Gastroesophageal sphincter (tissue), 4 donors: ENCODE results near the gene PCDHA5. TPM values are rescaled to one million over a fixed set of nuclear protein-coding genes. Genes with fewer than 3 reads are reported as not detected.
A peak's percentile ranks its signal among the peaks of the same experiment; 100 is the strongest.
"Not testable (repeated sequence)": the region's sequence is repeated elsewhere in the genome, so short reads cannot be mapped to it uniquely, and the experiment has no call there.

Source experiments
- ATAC-seq: fragments of 150-250 bp; one replicate; pipeline ENCODE4 v1.9.1; 2016; ENCODE audit warnings: mild to moderate bottlenecking, moderate library complexity
- H3K27ac ChIP-seq, 4 donors: fragments of 200-600 bp; sonication (generic) in 3 of 4; 1 replicate in 3 of 4; 2 replicates in 1 of 4; pipeline ENCODE4 v1.5.1; 2016 to 2019
- H3K27me3 ChIP-seq: fragments of 200-600 bp; sonication (generic); one replicate; pipeline ENCODE4 v1.5.1; 2019
- H3K36me3 ChIP-seq, 2 donors: fragments of 200-600 bp; sonication (generic); one replicate each; pipeline ENCODE4 v1.5.1; 2019; ENCODE audit warnings: control low read depth in 1 of 2
- H3K4me1 ChIP-seq, 3 donors: fragments of 200-600 bp; sonication (generic); 1 replicate in 2 of 3; 2 replicates in 1 of 3; pipeline ENCODE4 v1.5.1; 2016 to 2019; ENCODE audit warnings: control low read depth in 2 of 3
- H3K4me3 ChIP-seq, 2 donors: fragments of 200-600 bp; sonication (generic); one replicate each; pipeline ENCODE4 v1.5.1; 2019; ENCODE audit warnings: mild to moderate bottlenecking in 1 of 2, moderate library complexity in 1 of 2
- H3K9me3 ChIP-seq, 3 donors: fragments of 200-600 bp; sonication (generic); one replicate each; pipeline ENCODE4 v1.5.1; 2017 to 2019; ENCODE audit warnings: control low read depth in 2 of 3
- CTCF ChIP-seq, 4 experiments: fragments of 200-600 bp in 2 of 4; fragments of 450-650 bp in 2 of 4; sonication (generic) in 1 of 4; IDR thresholded peaks; one replicate each; pipeline ENCODE4 v1.5.1; 2017 to 2019; ENCODE audit warnings: antibody characterized with exemption in 4 of 4, mild to moderate bottlenecking in 2 of 4, moderate library complexity in 2 of 4
- EP300 ChIP-seq: sonication (generic); formaldehyde crosslinking; IDR thresholded peaks from one replicate; pipeline ENCODE4 v1.6.1; 2017; ENCODE audit warnings: antibody characterized with exemption, mild to moderate bottlenecking
- POLR2A ChIP-seq, 2 donors: fragments of 450-650 bp; IDR thresholded peaks; one replicate each; pipeline ENCODE4 v1.6.1; 2017; ENCODE audit warnings: antibody characterized with exemption in 2 of 2, mild to moderate bottlenecking in 2 of 2, moderate library complexity in 1 of 2
- POLR2AphosphoS5 ChIP-seq: sonication (generic); formaldehyde crosslinking; IDR thresholded peaks from one replicate; pipeline ENCODE4 v1.6.1; 2017; ENCODE audit warnings: antibody characterized with exemption
- WGBS, 2 donors: methylation state at CpG; one replicate each; pipeline ENCODE4 v1.1.5; 2018; ENCODE audit warnings: low coverage in 1 of 2; 5-methylcytosine and 5-hydroxymethylcytosine counted together
- total RNA-seq, 4 donors: library from RNA; depleted of rRNA; stranded (reverse); fragments of >200 nt; gene quantifications; one replicate each; pipeline ENCODE4 v1.1.0, GENCODE V29; 2016

The PCDHA5 gene
- total RNA-seq, 4 donors from 2014 or later = 0.27 to 0.31 (median 0.27) TPM; not detected in 1

GRCh38 chr5:140800816-140801493 is 20.5 kb upstream of the PCDHA5 start, which contains the start of gene PCDHA3:
Gene PCDHA3 (plus strand): TSS chr5:140801057.
- no peak for ATAC-seq
- WGBS, 2 donors = 16 to 18% methylated on average over 9 to 14 of the region's 29 CpGs
- Histone ChIP-seq H3K9me3 (peaks cover 0 to 53% (median 3%) of the 10 kb centered on the region in 3 donors), H3K36me3 (no peaks in the 10 kb centered on the region), H3K27ac (peak within 1 kb of the TSS in 1 of 4 donors; percentile 55), H3K4me3 (peak within 1 kb of the TSS; percentile 1 to 42), H3K4me1 (no peaks in the 10 kb centered on the region), H3K27me3 (peaks cover 52% of the 10 kb centered on the region)
- TF ChIP-seq CTCF (IDR thresholded peaks at IDR 0.05) (peak in 2 of 4 experiments; percentile 20 to 47), POLR2A (IDR thresholded peaks at IDR 0.05) (no peak)

GRCh38 chr5:140801494-140801841 is 19.9 kb upstream of the PCDHA5 start:
- H3K4me3 ChIP-seq = peak overlapping the region; percentile 1 to 42
- H3K36me3 ChIP-seq = no peaks in the 10 kb centered on the region
- H3K4me1 ChIP-seq = no peaks in the 10 kb centered on the region
- WGBS, 2 donors = 0 to 9% methylated on average over 1 to 10 of the region's 16 CpGs
- peaks cover 0 to 53% (median 3%) of the 10 kb centered on the region in 3 donors for H3K9me3 ChIP-seq
- TF ChIP-seq POLR2A (IDR thresholded peaks at IDR 0.05) (no peak), CTCF (IDR thresholded peaks at IDR 0.05) (peak in 1 of 4 experiments; percentile 46), POLR2AphosphoS5 (no peak), EP300 (no peak)
- H3K27me3 ChIP-seq = peaks cover 52% of the 10 kb centered on the region
- no peak for ATAC-seq
- H3K27ac ChIP-seq = peak overlapping the region in 1 of 4 donors; percentile 55

GRCh38 chr5:140802381-140802780 is 19.0 kb upstream of the PCDHA5 start:
- Histone ChIP-seq H3K9me3 (peaks cover 0 to 54% (median 3%) of the 10 kb centered on the region in 3 donors), H3K27me3 (peaks cover 53% of the 10 kb centered on the region)
- not testable (repeated sequence) for H3K4me3 ChIP-seq, H3K27ac ChIP-seq, H3K4me1 ChIP-seq, H3K36me3 ChIP-seq, ATAC-seq
- WGBS, 2 donors = 60% methylated on average over 2 of the region's 45 CpGs; no CpG with 5 or more reads in 1 of the 2 donors

GRCh38 chr5:140802781-140803271 is 18.6 kb upstream of the PCDHA5 start:
- TF ChIP-seq CTCF (IDR thresholded peaks at IDR 0.05) = no peak
- no peaks in the 10 kb centered on the region for H3K4me1 ChIP-seq
- peaks cover 0 to 55% (median 3%) of the 10 kb centered on the region in 3 donors for H3K9me3 ChIP-seq
- no peak for ATAC-seq
- no peaks in the 10 kb centered on the region for H3K36me3 ChIP-seq
- no peak overlapping the region for H3K27ac ChIP-seq
- H3K4me3 ChIP-seq = no peak overlapping the region
- peaks cover 58% of the 10 kb centered on the region for H3K27me3 ChIP-seq
- no CpG with 5 or more reads among the region's 53 CpGs for WGBS, 2 donors

- H3K27me3 ChIP-seq = peaks cover 59% of the 10 kb centered on the region
- no peaks in the 10 kb centered on the region for H3K36me3 ChIP-seq
- H3K9me3 ChIP-seq = peaks cover 0 to 76% (median 0%) of the 10 kb centered on the region in 3 donors
- 20 to 35% methylated on average over 8 to 9 of the region's 47 CpGs for WGBS, 2 donors
- no peaks in the 10 kb centered on the region for H3K4me1 ChIP-seq
- no peak for ATAC-seq
- TF ChIP-seq CTCF (IDR thresholded peaks at IDR 0.05) (peak in 1 of 4 experiments; percentile 48), POLR2AphosphoS5 (no peak), POLR2A (IDR thresholded peaks at IDR 0.05) (no peak), EP300 (no peak)
- peak within 1 kb of the TSS in 2 of 4 donors; percentile 19 to 53 for H3K27ac ChIP-seq
- H3K4me3 ChIP-seq = peak within 1 kb of the TSS; percentile 21 to 40
Measured at GRCh38 chr5:140806834-140807775, 14.3 kb upstream of the PCDHA5 start, which contains the start of gene PCDHA4. Gene PCDHA4 (plus strand): TSS chr5:140807068.

GRCh38 chr5:140808241-140808888 is 13.0 kb upstream of the PCDHA5 start:
- ATAC-seq = not testable (repeated sequence)

More at GRCh38 chr5:140808241-140808888, 13.0 kb upstream of the PCDHA5 start:
- Histone ChIP-seq H3K27me3 (peaks cover 47% of the 10 kb centered on the region), H3K9me3 (peaks cover 0 to 63% (median 0%) of the 10 kb centered on the region in 3 donors)
- H3K36me3 ChIP-seq, H3K4me3 ChIP-seq, H3K27ac ChIP-seq, H3K4me1 ChIP-seq: not testable (repeated sequence)
- WGBS, 2 donors = 50 to 69% methylated on average over 4 to 6 of the region's 62 CpGs
